Mesenchymal stem cell (in vitro differentiated cells and primary cell): Measurements from ENCODE around the gene CSNK1G1.
"Not testable (repeated sequence)": the region's sequence is repeated elsewhere in the genome, so short reads cannot be mapped to it uniquely, and the experiment has no call there.

ENCODE experiments used
- DNase-seq: peaks from one replicate; pipeline ENCODE4 v3.0.0-alpha.2; 2013
- H2AFZ ChIP-seq: one replicate; pipeline ENCODE4 v1.6.1; 2013; ENCODE audit warnings: low read depth, mild to moderate bottlenecking, control low read depth, inconsistent platforms, low read length, moderate library complexity
- H2AK5ac ChIP-seq: 2 replicates; pipeline ENCODE4 v1.6.1; 2013; ENCODE audit warnings: low read length, moderate library complexity, mild to moderate bottlenecking, inconsistent platforms; ENCODE audit not compliant: severe bottlenecking
- H2BK120ac ChIP-seq: one replicate; pipeline ENCODE4 v1.6.1; 2013; ENCODE audit warnings: low read depth, mild to moderate bottlenecking, inconsistent platforms, low read length, moderate library complexity
- H2BK12ac ChIP-seq, 2 experiments: one replicate each; pipeline ENCODE4 v1.6.1; 2013; ENCODE audit warnings: inconsistent platforms in 2 of 2, low read length in 2 of 2, mild to moderate bottlenecking in 2 of 2, moderate library complexity in 2 of 2, control low read depth in 1 of 2
- H2BK15ac ChIP-seq: one replicate; pipeline ENCODE4 v1.6.1; 2013; ENCODE audit warnings: mild to moderate bottlenecking, low read depth, inconsistent platforms; ENCODE audit not compliant: poor library complexity, severe bottlenecking
- H2BK5ac ChIP-seq: 2 replicates; pipeline ENCODE4 v1.6.1; 2013; ENCODE audit warnings: low read depth, mild to moderate bottlenecking, low read length, control low read depth, inconsistent platforms; ENCODE audit not compliant: poor library complexity, severe bottlenecking
- H3K14ac ChIP-seq, 2 experiments: one replicate each; pipeline ENCODE4 v1.6.1; 2013; ENCODE audit warnings: inconsistent platforms in 2 of 2, low read length in 2 of 2, control low read depth in 1 of 2, mild to moderate bottlenecking in 1 of 2, moderate library complexity in 1 of 2
- H3K18ac ChIP-seq, 2 experiments: one replicate each; pipeline ENCODE4 v1.6.1; 2013; ENCODE audit warnings: inconsistent platforms in 2 of 2, low read length in 2 of 2, control low read depth in 1 of 2, low read depth in 1 of 2, mild to moderate bottlenecking in 1 of 2
- H3K23ac ChIP-seq, 2 experiments: one replicate each; pipeline ENCODE4 v1.6.1; 2013; ENCODE audit warnings: inconsistent platforms in 2 of 2, low read length in 2 of 2, mild to moderate bottlenecking in 2 of 2, moderate library complexity in 2 of 2, control low read depth in 1 of 2
- H3K27ac ChIP-seq: 2 replicates; pipeline ENCODE4 v1.5.1; 2013; ENCODE audit warnings: mild to moderate bottlenecking, moderate library complexity, low read length, control low read depth, inconsistent platforms; ENCODE audit not compliant: poor library complexity, severe bottlenecking
- H3K27me3 ChIP-seq, 2 experiments: 2 replicates each; pipeline versions ENCODE4 v1.6.1 to v1.7.0; 2013; ENCODE audit warnings: low read length in 2 of 2, mild to moderate bottlenecking in 2 of 2, moderate library complexity in 2 of 2, control low read depth in 1 of 2, inconsistent platforms in 1 of 2; ENCODE audit not compliant: control insufficient read depth in 1 of 2, insufficient read depth in 1 of 2
- H3K36me3 ChIP-seq, 2 experiments: 2 replicates each; pipeline versions ENCODE4 v1.6.1 to v1.7.0; 2013; ENCODE audit warnings: low read length in 2 of 2, control low read depth in 1 of 2, inconsistent platforms in 1 of 2, low read depth in 1 of 2, mild to moderate bottlenecking in 1 of 2; ENCODE audit not compliant: insufficient read depth in 2 of 2, control insufficient read depth in 1 of 2
- H3K4ac ChIP-seq, 2 experiments: one replicate each; pipeline ENCODE4 v1.6.1; 2013; ENCODE audit warnings: inconsistent platforms in 2 of 2, low read length in 2 of 2, mild to moderate bottlenecking in 2 of 2, moderate library complexity in 2 of 2, control low read depth in 1 of 2, low read depth in 1 of 2
- H3K4me1 ChIP-seq: 2 replicates; pipeline ENCODE4 v1.6.1; 2013; ENCODE audit warnings: low read depth, low read length, control low read depth; ENCODE audit not compliant: control insufficient read depth, insufficient read depth
- H3K4me2 ChIP-seq: 2 replicates; pipeline ENCODE4 v1.6.1; 2013; ENCODE audit warnings: low read length, mild to moderate bottlenecking, inconsistent platforms; ENCODE audit not compliant: poor library complexity, severe bottlenecking
- H3K4me3 ChIP-seq, 2 experiments: 2 replicates each; pipeline versions ENCODE4 v1.5.1 to v1.7.0; 2013; ENCODE audit warnings: low read length in 2 of 2, mild to moderate bottlenecking in 2 of 2, control low read depth in 1 of 2, low read depth in 1 of 2; ENCODE audit not compliant: insufficient read depth in 1 of 2
- H3K79me1 ChIP-seq: replicated peaks from 2 replicates; pipeline ENCODE4 v1.6.1; 2013; ENCODE audit warnings: mild to moderate bottlenecking, control low read depth, low read length, inconsistent platforms; ENCODE audit not compliant: poor library complexity, severe bottlenecking
- H3K9ac ChIP-seq: 2 replicates; pipeline ENCODE4 v1.7.0; 2013; ENCODE audit warnings: mild to moderate bottlenecking, low read length, moderate library complexity
- H3K9me3 ChIP-seq: 2 replicates; pipeline ENCODE4 v1.7.0; 2013; ENCODE audit warnings: mild to moderate bottlenecking, low read length; ENCODE audit not compliant: control insufficient read depth
- H4K8ac ChIP-seq: one replicate; pipeline ENCODE4 v1.6.1; 2013; ENCODE audit warnings: inconsistent platforms, mild to moderate bottlenecking, low read length, moderate library complexity
- H4K91ac ChIP-seq: one replicate; pipeline ENCODE4 v1.6.1; 2013; ENCODE audit warnings: mild to moderate bottlenecking, low read length, inconsistent platforms
- WGBS: methylation state at CpG from one replicate; pipeline ENCODE4 v1.1.7; 2013; ENCODE audit warnings: mixed read lengths; 5-methylcytosine and 5-hydroxymethylcytosine counted together

The CSNK1G1 gene

DNA sequence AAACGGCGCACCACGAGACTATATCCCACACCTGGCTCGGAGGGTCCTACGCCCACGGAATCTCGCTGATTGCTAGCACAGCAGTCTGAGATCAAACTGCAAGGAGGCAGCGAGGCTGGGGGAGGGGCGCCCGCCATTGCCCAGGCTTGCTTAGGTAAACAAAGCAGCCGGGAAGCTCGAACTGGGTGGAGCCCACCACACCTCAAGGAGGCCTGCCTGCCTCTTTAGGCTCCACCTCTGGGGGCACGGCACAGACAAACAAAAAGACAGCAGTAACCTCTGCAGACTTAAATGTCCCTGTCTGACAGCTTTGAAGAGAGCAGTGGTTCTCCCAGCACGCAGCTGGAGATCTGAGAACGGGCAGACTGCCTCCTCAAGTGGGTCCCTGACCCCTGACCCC lies 29.0 kb downstream of the CSNK1G1 start:
- H3K4me2 ChIP-seq, H3K4me1 ChIP-seq, H4K8ac ChIP-seq, H3K27me3 ChIP-seq, H4K91ac ChIP-seq, H3K4me3 ChIP-seq, H2BK12ac ChIP-seq, H3K23ac ChIP-seq, H2BK120ac ChIP-seq, H3K9ac ChIP-seq, H2BK15ac ChIP-seq, H3K18ac ChIP-seq, H3K14ac ChIP-seq, H3K4ac ChIP-seq, H2BK5ac ChIP-seq, H2AK5ac ChIP-seq, H3K27ac ChIP-seq, H3K9me3 ChIP-seq, H3K36me3 ChIP-seq, H2AFZ ChIP-seq, DNase-seq: not testable (repeated sequence)
- WGBS = 40% methylated on average over 5 of the region's 15 CpGs
- H3K79me1 ChIP-seq = peaks cover 17% of the 10 kb centered on the region

DNA sequence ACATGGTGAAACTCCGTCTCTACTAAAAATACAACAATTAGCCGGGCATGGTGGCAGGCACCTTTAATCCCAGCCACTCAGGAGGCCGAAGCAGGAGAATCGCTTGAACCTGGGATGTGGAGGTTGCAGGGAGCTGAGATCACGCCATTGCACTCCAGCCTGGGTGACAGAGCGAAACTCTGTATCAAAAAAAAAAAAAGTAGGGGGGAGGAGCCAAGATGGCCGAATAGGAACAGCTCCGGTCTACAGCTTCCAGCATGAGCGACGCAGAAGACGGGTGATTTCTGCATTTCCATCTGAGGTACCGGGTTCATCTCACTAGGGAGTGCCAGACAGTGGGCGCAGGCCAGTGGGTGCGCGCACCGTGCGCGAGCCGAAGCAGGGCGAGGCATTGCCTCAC lies 29.5 kb downstream of the CSNK1G1 start:
- H3K23ac ChIP-seq, H3K9me3 ChIP-seq, H2BK15ac ChIP-seq, H3K27ac ChIP-seq, H4K91ac ChIP-seq, H2BK120ac ChIP-seq, H4K8ac ChIP-seq, H3K4me3 ChIP-seq, H3K36me3 ChIP-seq, H3K4me2 ChIP-seq, DNase-seq, H3K4me1 ChIP-seq, H2BK12ac ChIP-seq, H2AK5ac ChIP-seq, H3K18ac ChIP-seq, H2AFZ ChIP-seq, H3K14ac ChIP-seq, H3K4ac ChIP-seq, H3K9ac ChIP-seq, H3K27me3 ChIP-seq, H2BK5ac ChIP-seq: not testable (repeated sequence)
- H3K79me1 ChIP-seq = peaks cover 17% of the 10 kb centered on the region
- 100% methylated on average over 6 of the region's 20 CpGs for WGBS

DNA sequence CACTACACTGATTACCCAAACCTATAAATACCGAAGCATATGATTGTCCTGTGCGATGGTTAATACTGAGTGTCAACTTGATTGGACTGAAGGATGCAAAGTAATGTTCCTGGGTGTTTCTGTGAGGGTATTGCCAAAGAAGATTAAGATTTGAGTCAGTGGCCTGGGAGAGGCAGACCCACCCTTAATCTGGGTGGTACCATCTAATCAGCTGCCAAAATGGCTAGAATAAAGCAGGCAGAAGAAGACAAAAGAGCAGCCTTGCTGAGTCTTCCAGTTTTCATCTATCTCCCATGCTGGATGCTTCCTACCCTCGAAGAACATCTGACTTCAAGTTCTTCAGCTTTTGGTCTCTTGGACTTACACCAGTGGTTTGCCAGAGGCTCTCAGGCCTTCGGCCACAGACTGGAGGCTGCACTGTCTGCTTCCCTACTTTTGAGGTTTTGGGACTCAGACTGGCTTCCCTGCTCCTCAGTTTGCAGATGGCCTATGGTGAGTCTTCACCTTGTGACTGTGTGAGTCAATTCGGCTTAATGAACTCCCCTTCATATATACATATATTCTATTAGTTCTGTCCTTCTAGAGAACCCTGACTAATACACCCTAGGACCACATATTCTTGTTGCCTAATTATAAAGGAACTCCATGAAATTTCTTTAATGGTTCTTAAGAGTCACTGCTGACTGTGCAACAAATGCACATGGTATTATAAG lies 31.7 kb downstream of the CSNK1G1 start:
- H2AFZ ChIP-seq = no peak overlapping the region

DNA sequence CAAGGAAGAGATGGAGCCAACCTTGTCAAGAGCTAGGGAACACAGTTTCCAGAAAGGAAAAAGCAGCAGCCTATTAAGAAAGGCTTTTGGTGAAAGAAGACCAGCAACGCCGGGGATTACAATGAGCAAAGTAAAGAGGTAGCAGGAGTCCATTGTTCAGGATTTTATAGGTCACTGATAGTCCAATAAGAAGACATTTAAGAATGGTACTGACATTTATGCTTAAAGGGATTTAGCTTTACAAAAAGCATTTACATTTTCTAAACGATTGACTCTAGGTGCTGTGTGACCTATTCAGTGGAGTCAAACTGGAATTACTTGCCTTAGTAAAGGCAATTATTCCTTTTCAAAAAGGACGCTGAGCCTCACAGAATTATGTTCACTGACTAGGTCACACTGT lies 40.8 kb downstream of the CSNK1G1 start:
- DNase-seq = no peak
- Histone ChIP-seq H2BK15ac (no peak overlapping the region), H2BK12ac (no peak overlapping the region), H2AK5ac (no peak overlapping the region), H3K4me2 (no peak overlapping the region), H4K91ac (no peak overlapping the region), H3K4me3 (no peak overlapping the region), H2AFZ (no peak overlapping the region), H3K36me3 (no peaks in the 10 kb centered on the region), H3K27ac (no peak overlapping the region), H2BK120ac (no peak overlapping the region), H4K8ac (no peak overlapping the region), H3K4me1 (peaks cover 2% of the 10 kb centered on the region), H3K4ac (no peak overlapping the region), H3K23ac (no peak overlapping the region), H3K14ac (no peak overlapping the region), H3K79me1 (peaks cover 10% of the 10 kb centered on the region), H3K9me3 (no peaks in the 10 kb centered on the region), H3K9ac (no peak overlapping the region), H3K18ac (no peak overlapping the region), H3K27me3 (no peaks in the 10 kb centered on the region), H2BK5ac (no peak overlapping the region)
- 94% methylated on average over 4 of the region's 4 CpGs for WGBS

More for the DNA sequence above, 31.7 kb downstream of the CSNK1G1 start:
- H3K9me3 ChIP-seq = no peaks in the 10 kb centered on the region
- no peak overlapping the region for H2BK15ac ChIP-seq
- no peak overlapping the region for H2AK5ac ChIP-seq
- H3K9ac ChIP-seq = peak overlapping the region; percentile 49
- no peak overlapping the region for H3K18ac ChIP-seq
- H3K4ac ChIP-seq = no peak overlapping the region
- H3K4me2 ChIP-seq = no peak overlapping the region
- peaks cover 25% of the 10 kb centered on the region for H3K79me1 ChIP-seq
- no peak overlapping the region for H3K4me3 ChIP-seq
- H3K14ac ChIP-seq = no peak overlapping the region
- no peak overlapping the region for H3K27ac ChIP-seq
- H4K8ac ChIP-seq = no peak overlapping the region
- H2BK120ac ChIP-seq = no peak overlapping the region
- DNase-seq = peak; percentile 18
- 97% methylated on average over 5 of the region's 5 CpGs for WGBS
- no peaks in the 10 kb centered on the region for H3K27me3 ChIP-seq
- no peaks in the 10 kb centered on the region for H3K36me3 ChIP-seq
- no peak overlapping the region for H2BK12ac ChIP-seq
- no peak overlapping the region for H4K91ac ChIP-seq
- no peak overlapping the region for H2BK5ac ChIP-seq
- no peak overlapping the region for H3K23ac ChIP-seq
- H3K4me1 ChIP-seq = no peaks in the 10 kb centered on the region
